Measurements from ENCODE around the gene ATXN7L3.

The ATXN7L3 gene

GRCh38 chr17:44221084-44221861 lies 21.6 kb upstream of the ATXN7L3 start (continued):
- peak; percentile 85 for TF ChIP-seq PATZ1 (tag by site-specific recombination; IDR thresholded peaks at IDR 0.05)
- TF ChIP-seq ZSCAN4 (tag by site-specific recombination; IDR thresholded peaks at IDR 0.05) = peak; percentile 48
- TF ChIP-seq ZNF664 (tag by site-specific recombination; IDR thresholded peaks at IDR 0.05) = no peak
- no peak for TF ChIP-seq ZNF169 (tag by site-specific recombination; IDR thresholded peaks at IDR 0.05)
- no peak for TF ChIP-seq ZNF544 (tag by site-specific recombination; IDR thresholded peaks at IDR 0.05)
- no peak for TF ChIP-seq ZBTB7A (tag by site-specific recombination; IDR thresholded peaks at IDR 0.05; ENCODE audit: low read depth)
- TF ChIP-seq ZNF747 (tag by site-specific recombination; IDR thresholded peaks at IDR 0.05) = no peak
- TF ChIP-seq SETDB1 (IDR thresholded peaks at IDR 0.05; ENCODE audit: insufficient read length, low read length) = no peak
- no peak for TF ChIP-seq ZNF701 (tag by site-specific recombination; IDR thresholded peaks at IDR 0.05)
- TF ChIP-seq ZNF585B (tag by site-specific recombination; IDR thresholded peaks at IDR 0.05) = no peak
- TF ChIP-seq ZNF596 (tag by site-specific recombination; IDR thresholded peaks at IDR 0.05) = peak; percentile 64; the same call in 1 of the 2 replicates
- peak; percentile 27; the same call in 1 of the 2 replicates for TF ChIP-seq ZFP69B (tag by site-specific recombination; IDR thresholded peaks at IDR 0.05)
- TF ChIP-seq ZFP41 (tag by site-specific recombination; IDR thresholded peaks at IDR 0.05; ENCODE audit: borderline replicate concordance) = no peak
- TF ChIP-seq ZNF830 (tag by site-specific recombination; IDR thresholded peaks at IDR 0.05; ENCODE audit: low read depth) = no peak
- TF ChIP-seq EGR2 (tag by site-specific recombination; IDR thresholded peaks at IDR 0.05; ENCODE audit: low read depth) = peak; percentile 34; the same call in 1 of the 2 replicates
- no peak for TF ChIP-seq ZNF510 (tag by site-specific recombination; IDR thresholded peaks at IDR 0.05; ENCODE audit: insufficient replicate concordance)
- TF ChIP-seq ZNF324 (tag by site-specific recombination; IDR thresholded peaks at IDR 0.05) = no peak
- TF ChIP-seq ZNF513 (tag by site-specific recombination; IDR thresholded peaks at IDR 0.05) = no peak
- no peak for TF ChIP-seq ZNF76 (tag by site-specific recombination; IDR thresholded peaks at IDR 0.05; ENCODE audit: borderline replicate concordance, low read depth)
- TF ChIP-seq ZNF416 (tag by site-specific recombination; IDR thresholded peaks at IDR 0.05) = no peak
- TF ChIP-seq ZNF654 (tag by site-specific recombination; IDR thresholded peaks at IDR 0.05; ENCODE audit: low read depth) = no peak
- 0 out of 2 replicates have a peak, but pooled peaks have one; percentile 81 for TF ChIP-seq ZNF837 (tag by site-specific recombination; IDR thresholded peaks at IDR 0.05)
- no peak for TF ChIP-seq ZNF140 (tag by site-specific recombination; IDR thresholded peaks at IDR 0.05)
- no peak for TF ChIP-seq HOXC10 (CRISPR knock-in tag; IDR thresholded peaks at IDR 0.05)
- no peak for TF ChIP-seq ZNF132 (tag by site-specific recombination; IDR thresholded peaks at IDR 0.05; ENCODE audit: borderline replicate concordance)
- peak; percentile 55; the same call in 1 of the 2 replicates for TF ChIP-seq ZNF501 (tag by site-specific recombination; IDR thresholded peaks at IDR 0.05)
- no peak for TF ChIP-seq ZNF239 (tag by site-specific recombination; IDR thresholded peaks at IDR 0.05)
- TF ChIP-seq ZNF776 (tag by site-specific recombination; IDR thresholded peaks at IDR 0.05; ENCODE audit: borderline replicate concordance) = no peak
- TF ChIP-seq ZNF785 (tag by site-specific recombination; IDR thresholded peaks at IDR 0.05) = no peak
- TF ChIP-seq ZNF112 (tag by site-specific recombination; IDR thresholded peaks at IDR 0.05) = no peak
- TF ChIP-seq ZNF658 (tag by site-specific recombination; IDR thresholded peaks at IDR 0.05) = no peak
- TF ChIP-seq ZNF677 (tag by site-specific recombination; IDR thresholded peaks at IDR 0.05) = no peak
- no peak for TF ChIP-seq INSM2 (tag by site-specific recombination; IDR thresholded peaks at IDR 0.05)
- TF ChIP-seq ZNF391 (tag by site-specific recombination; IDR thresholded peaks at IDR 0.05; ENCODE audit: borderline replicate concordance, low read depth) = no peak; the same call in none of the 2 replicates
- TF ChIP-seq ZNF560 (tag by site-specific recombination; IDR thresholded peaks at IDR 0.05; ENCODE audit: borderline replicate concordance) = no peak
